HCT116 (cell line): Measurements from ENCODE around the gene ATP10B.

Source experiments
- YY1 ChIP-seq: IDR thresholded peaks from 2 replicates; pipeline ENCODE4 v1.6.1; 2011; ENCODE audit warnings: low read length, low read depth, moderate library complexity, mild to moderate bottlenecking; ENCODE audit not compliant: insufficient replicate concordance; ENCODE audit errors: extremely low read depth
- TF ChIP-seq, protein P1 (sequence below), 3 experiments: fragments of 200-600 bp in 1 of 3; sonication (generic) in 1 of 3; IDR thresholded peaks in 2 of 3; conservative IDR thresholded peaks in 1 of 3; 2 replicates each; pipeline ENCODE4 v1.5.1; 2012 to 2017; ENCODE audit warnings: low read depth in 2 of 3, low read length in 2 of 3, antibody characterized with exemption in 1 of 3, borderline replicate concordance in 1 of 3, control low read depth in 1 of 3, mild to moderate bottlenecking in 1 of 3, mixed read lengths in 1 of 3, mixed run types in 1 of 3, moderate library complexity in 1 of 3; ENCODE audit not compliant: insufficient read depth in 1 of 3

DNA sequence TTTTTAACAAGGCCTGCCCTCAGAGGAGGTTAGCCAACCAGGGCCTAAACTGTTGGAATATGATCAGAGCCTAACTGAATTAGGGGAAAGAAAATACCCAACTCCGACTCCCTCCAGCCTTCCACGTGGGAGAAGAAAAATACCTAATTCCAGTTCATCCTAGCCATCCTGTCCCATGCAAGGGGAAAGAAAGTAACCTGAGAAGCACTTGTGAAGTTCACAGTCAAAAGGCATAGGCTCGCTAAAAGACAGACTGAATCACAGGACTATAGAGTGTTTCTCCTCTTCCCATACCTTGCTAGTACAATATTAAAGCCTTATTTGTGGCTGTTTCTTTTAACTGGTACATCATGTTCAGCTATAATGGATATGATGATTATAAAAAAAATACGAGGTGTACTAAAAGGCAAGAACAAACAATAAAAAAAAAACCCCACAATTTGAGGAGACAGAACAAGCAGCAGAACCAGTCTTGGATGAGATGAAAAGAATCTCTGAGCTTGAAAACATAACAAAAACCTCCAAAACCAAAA, 18.0 kb upstream of the ATP10B start:
- TF ChIP-seq, protein P1, sequence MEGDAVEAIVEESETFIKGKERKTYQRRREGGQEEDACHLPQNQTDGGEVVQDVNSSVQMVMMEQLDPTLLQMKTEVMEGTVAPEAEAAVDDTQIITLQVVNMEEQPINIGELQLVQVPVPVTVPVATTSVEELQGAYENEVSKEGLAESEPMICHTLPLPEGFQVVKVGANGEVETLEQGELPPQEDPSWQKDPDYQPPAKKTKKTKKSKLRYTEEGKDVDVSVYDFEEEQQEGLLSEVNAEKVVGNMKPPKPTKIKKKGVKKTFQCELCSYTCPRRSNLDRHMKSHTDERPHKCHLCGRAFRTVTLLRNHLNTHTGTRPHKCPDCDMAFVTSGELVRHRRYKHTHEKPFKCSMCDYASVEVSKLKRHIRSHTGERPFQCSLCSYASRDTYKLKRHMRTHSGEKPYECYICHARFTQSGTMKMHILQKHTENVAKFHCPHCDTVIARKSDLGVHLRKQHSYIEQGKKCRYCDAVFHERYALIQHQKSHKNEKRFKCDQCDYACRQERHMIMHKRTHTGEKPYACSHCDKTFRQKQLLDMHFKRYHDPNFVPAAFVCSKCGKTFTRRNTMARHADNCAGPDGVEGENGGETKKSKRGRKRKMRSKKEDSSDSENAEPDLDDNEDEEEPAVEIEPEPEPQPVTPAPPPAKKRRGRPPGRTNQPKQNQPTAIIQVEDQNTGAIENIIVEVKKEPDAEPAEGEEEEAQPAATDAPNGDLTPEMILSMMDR (IDR thresholded peaks at IDR 0.05 in 2 of 3, conservative IDR thresholded peaks at IDR 0.05 in 1 of 3; ENCODE audit: borderline replicate concordance in 1 of 3, insufficient read depth in 1 of 3, low read depth in 2 of 3, low read length in 2 of 3): no peak
- no peak for TF ChIP-seq YY1
